Pancreas (tissue), 10 donors: Measurements from ENCODE around the gene POU2AF1. TPM values are rescaled to one million over a fixed set of nuclear protein-coding genes. Genes with fewer than 3 reads are reported as not detected.

Experiments
- ATAC-seq, 4 donors: fragments of 200-7000 bp; cut with Tn5 transposase; one replicate each; pipeline versions ENCODE4 v1.8.0 to v1.9.1; 2020; ENCODE audit warnings: mild to moderate bottlenecking in 4 of 4, moderate library complexity in 4 of 4
- DNase-seq, 6 donors: peaks; one replicate each; pipeline ENCODE4 v3.0.0-alpha.2; 2020
- FAIRE-seq: peaks from 2 replicates; lab custom pipeline; 2012; peaks lifted over from hg19 to GRCh38; lab: Jason Lieb, UNC
- H3K27ac ChIP-seq, 4 donors: fragments of 200-600 bp; sonication (generic); 1 replicate in 3 of 4; 2 replicates in 1 of 4; pipeline versions ENCODE4 v1.5.0 to v1.8.0; 2020
- H3K27me3 ChIP-seq, 4 donors: fragments of 200-600 bp; one replicate each; pipeline ENCODE4 v1.8.0; 2021
- H3K36me3 ChIP-seq, 3 donors: fragments of 200-600 bp; sonication (generic) in 1 of 3; one replicate each; pipeline versions ENCODE4 v1.5.0 to v1.8.0; 2020 to 2021
- H3K4me1 ChIP-seq, 3 donors: fragments of 200-600 bp; one replicate each; pipeline ENCODE4 v1.8.0; 2021
- H3K4me3 ChIP-seq, 4 donors: fragments of 200-600 bp; sonication (generic) in 2 of 4; one replicate each; pipeline versions ENCODE4 v1.5.0 to v1.8.0; 2020 to 2021
- H3K9me3 ChIP-seq, 4 donors: fragments of 200-600 bp; one replicate each; pipeline ENCODE4 v1.8.0; 2021
- CTCF ChIP-seq, 4 donors: fragments of 200-600 bp; sonication (generic) in 3 of 4; IDR thresholded peaks; one replicate each; pipeline versions ENCODE4 v1.5.0 to v1.8.0; 2021; ENCODE audit warnings: antibody characterized with exemption in 4 of 4
- WGBS, 2 donors: extraction: QIAGEN DNeasy Blood & Tissue Kit; methylation state at CpG; one replicate each; pipeline ENCODE4 v1.1.7; 2013; 5-methylcytosine and 5-hydroxymethylcytosine counted together
- intact Hi-C, 3 donors: fragments of 100-400 bp; cut with DNase I; formaldehyde crosslinking; loops; one replicate each; pipeline versions ENCODE4 v1.11.1 to v1.14.2; 2022
- polyA plus RNA-seq, 2 donors: library from polyadenylated mRNA; stranded (reverse); fragments of 200-250 nt; gene quantifications; one replicate each; pipeline ENCODE4 v1.2.3, GENCODE V29; 2013
- total RNA-seq, 6 donors: library from RNA; stranded (reverse); fragmentation: NEBNext Ultra II Directional in 4 of 6; extraction: Animal tissue kit (Norgen Biotek cat#: 25700) in 4 of 6; gene quantifications; one replicate each; pipeline versions ENCODE4 v1.2.1 to v1.2.4, GENCODE V29; 2021 to 2023
- donor health status: healthy with polysubstance abuse.
- donor health status: DM: no; HTN: no; CAD: no; lungs with moderate emphysema.
- donor health status: DM: no; HTN: no; CAD: no.
- donor health status: control.
- donor health status: control.
- donor health status: Bipolar disorder and iron deficiency.
- donor health status: DM: yes; HTN: yes; CAD: no.
- donor health status: DM: no; HTN: no; CAD: no.
- donor health status: DM: no; HTN: no; CAD: no.
- donor health status: DM: yes; HTN: yes; CAD: no.

POU2AF1 gene
- total and polyA plus RNA-seq, 8 donors = 0.08 to 2.2 (median 0.41) TPM

- no peak overlapping the region for H3K4me3 ChIP-seq
- peak in 5 of 6 donors; percentile 59 to 83 (median 74) for DNase-seq
Measured at GRCh38 chr11:111334532-111335502, 44.3 kb downstream of the POU2AF1 start.

GRCh38 chr11:111331711-111332479, 47.2 kb downstream of the POU2AF1 start:
- no peak overlapping the region for H3K4me3 ChIP-seq
- H3K27ac ChIP-seq = peak overlapping the region in 2 of 4 donors; percentile 18 to 67
- H3K4me1 ChIP-seq = peaks cover 62 to 83% (median 78%) of the 10 kb centered on the region in 3 donors
- ATAC-seq (no peak), DNase-seq (no peak), FAIRE-seq (no peak)
- no peaks in the 10 kb centered on the region for H3K9me3 ChIP-seq
- H3K27me3 ChIP-seq = no peaks in the 10 kb centered on the region
- no peaks in the 10 kb centered on the region for H3K36me3 ChIP-seq
- 41 to 51% methylated on average over 4 of the region's 4 CpGs for WGBS, 2 donors
- intact Hi-C loops = no loop called here
- no peak for TF ChIP-seq CTCF (IDR thresholded peaks at IDR 0.05)

More at GRCh38 chr11:111334532-111335502, 44.3 kb downstream of the POU2AF1 start:
- peak; percentile 72 to 86 (median 84) for ATAC-seq
- H3K27me3 ChIP-seq = no peaks in the 10 kb centered on the region
- H3K27ac ChIP-seq = peak overlapping the region; percentile 39 to 74 (median 64)
- intact Hi-C loops = no loop called here
- H3K4me1 ChIP-seq = peaks cover 46 to 65% (median 53%) of the 10 kb centered on the region in 3 donors
- H3K36me3 ChIP-seq = no peaks in the 10 kb centered on the region
- no peak for TF ChIP-seq CTCF (IDR thresholded peaks at IDR 0.05)
- 14 to 15% methylated on average over 9 of the region's 9 CpGs for WGBS, 2 donors
- no peaks in the 10 kb centered on the region for H3K9me3 ChIP-seq
- no peak for FAIRE-seq

- FAIRE-seq (no peak), ATAC-seq (peak in 1 of 4 donors; percentile 1), DNase-seq (no peak)
- H3K27ac ChIP-seq = peak overlapping the region in 2 of 4 donors; percentile 13 to 67
- H3K4me1 ChIP-seq = peaks cover 57 to 75% (median 73%) of the 10 kb centered on the region in 3 donors
- H3K36me3 ChIP-seq = no peaks in the 10 kb centered on the region
- no peaks in the 10 kb centered on the region for H3K9me3 ChIP-seq
- no peak overlapping the region for H3K4me3 ChIP-seq
- 48 to 51% methylated on average over 2 of the region's 2 CpGs for WGBS, 2 donors
- no peaks in the 10 kb centered on the region for H3K27me3 ChIP-seq
- TF ChIP-seq CTCF (IDR thresholded peaks at IDR 0.05) = no peak
- intact Hi-C loops = no loop called here
Measured at GRCh38 chr11:111330234-111330893, 48.7 kb downstream of the POU2AF1 start.

GRCh38 chr11:111329306-111330204, 49.5 kb downstream of the POU2AF1 start:
- peak; percentile 25 to 60 (median 46) for ATAC-seq
- intact Hi-C loops = no loop called here
- no peaks in the 10 kb centered on the region for H3K9me3 ChIP-seq
- no peak for TF ChIP-seq CTCF (IDR thresholded peaks at IDR 0.05)
- peaks cover 50 to 69% (median 65%) of the 10 kb centered on the region in 3 donors for H3K4me1 ChIP-seq
- H3K36me3 ChIP-seq = no peaks in the 10 kb centered on the region
- DNase-seq = peak in 4 of 6 donors; percentile 50 to 73 (median 55)
- H3K27me3 ChIP-seq = no peaks in the 10 kb centered on the region
- no peak overlapping the region for H3K4me3 ChIP-seq
- FAIRE-seq = no peak
- H3K27ac ChIP-seq = peak overlapping the region in 2 of 4 donors; percentile 13 to 67
- 44 to 48% methylated on average over 7 of the region's 7 CpGs for WGBS, 2 donors
